Measurements from ENCODE around the gene HERC4.

DNA sequence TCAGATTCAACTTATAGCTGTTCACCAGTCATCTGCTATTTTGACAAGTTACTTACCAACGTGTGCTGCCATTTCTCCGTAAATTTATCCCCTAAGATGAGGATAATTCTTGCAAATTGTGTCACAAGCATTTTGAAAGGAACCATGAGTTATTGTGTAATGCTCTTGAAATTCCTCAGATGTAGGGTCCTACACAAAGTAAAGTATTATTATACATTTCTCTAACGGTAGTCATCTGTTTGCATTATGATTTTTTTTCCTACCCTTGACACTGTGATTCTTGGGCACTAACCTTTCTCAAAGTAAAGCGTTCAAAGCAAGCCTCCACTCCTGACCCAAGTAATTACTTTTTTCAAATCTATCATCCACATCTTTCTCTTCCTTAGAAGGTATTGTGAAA, 8.1 kb downstream of the HERC4 start:
- TF ChIP-seq, protein P1, sequence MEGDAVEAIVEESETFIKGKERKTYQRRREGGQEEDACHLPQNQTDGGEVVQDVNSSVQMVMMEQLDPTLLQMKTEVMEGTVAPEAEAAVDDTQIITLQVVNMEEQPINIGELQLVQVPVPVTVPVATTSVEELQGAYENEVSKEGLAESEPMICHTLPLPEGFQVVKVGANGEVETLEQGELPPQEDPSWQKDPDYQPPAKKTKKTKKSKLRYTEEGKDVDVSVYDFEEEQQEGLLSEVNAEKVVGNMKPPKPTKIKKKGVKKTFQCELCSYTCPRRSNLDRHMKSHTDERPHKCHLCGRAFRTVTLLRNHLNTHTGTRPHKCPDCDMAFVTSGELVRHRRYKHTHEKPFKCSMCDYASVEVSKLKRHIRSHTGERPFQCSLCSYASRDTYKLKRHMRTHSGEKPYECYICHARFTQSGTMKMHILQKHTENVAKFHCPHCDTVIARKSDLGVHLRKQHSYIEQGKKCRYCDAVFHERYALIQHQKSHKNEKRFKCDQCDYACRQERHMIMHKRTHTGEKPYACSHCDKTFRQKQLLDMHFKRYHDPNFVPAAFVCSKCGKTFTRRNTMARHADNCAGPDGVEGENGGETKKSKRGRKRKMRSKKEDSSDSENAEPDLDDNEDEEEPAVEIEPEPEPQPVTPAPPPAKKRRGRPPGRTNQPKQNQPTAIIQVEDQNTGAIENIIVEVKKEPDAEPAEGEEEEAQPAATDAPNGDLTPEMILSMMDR (IDR thresholded peaks at IDR 0.05; ENCODE audit: low read length): no peak
- TF ChIP-seq EZH2 (IDR thresholded peaks at IDR 0.05; ENCODE audit: borderline replicate concordance, low read length): no peak
